HepG2 (cell line): ENCODE data around the gene ATP5MC2. TPM values are rescaled to one million over a fixed set of nuclear protein-coding genes. Genes with fewer than 3 reads are reported as not detected.

Experiments used
- ATAC-seq: fragments of 200-7000 bp; cut with Tn5 transposase; 3 replicates; pipeline ENCODE4 v1.9.1; 2020; ENCODE audit warnings: mild to moderate bottlenecking, moderate library complexity
- BruUV-seq: library from RNA; stranded (reverse); fragments of 400-500 nt; replicated peaks from 2 replicates; lab custom pipeline; 2021; lab: Mats Ljungman, UMichigan
- CTCF ChIA-PET: fragments of 300-600 bp; formaldehyde crosslinking; extraction: SDS; loops from one replicate; lab custom pipeline; 2021; ENCODE audit warnings: low total read pairs, inconsistent platforms, low intra/inter-chr PET ratio; lab: Yijun Ruan, JAX
- POLR2A ChIA-PET: fragments of 350-600 bp; sonication (Branson Sonifier 250); formaldehyde crosslinking; loops from one replicate; lab custom pipeline; 2020; ENCODE audit warnings: antibody characterized with exemption, inconsistent platforms; lab: Yijun Ruan, JAX
- DNase-seq: peaks from one replicate; pipeline ENCODE4 v3.0.0-alpha.2; 2015; ENCODE audit warnings: low spot score
- FAIRE-seq: peaks from 3 replicates; lab custom pipeline; 2011; peaks lifted over from hg19 to GRCh38; lab: Jason Lieb, UNC
- H2AFZ ChIP-seq: one replicate; pipeline ENCODE4 v1.6.1; 2011; ENCODE audit warnings: low read length, inconsistent platforms
- H3K27ac ChIP-seq: fragments of 300-600 bp; 3 replicates; pipeline ENCODE4 v1.8.0; 2011; ENCODE audit warnings: mixed run types, mild to moderate bottlenecking, mixed read lengths, low read length, inconsistent platforms; ENCODE audit not compliant: insufficient read depth; ENCODE audit errors: extremely low read length
- H3K27me3 ChIP-seq, 2 experiments: fragments of 200-600 bp in 1 of 2; 2 replicates in 1 of 2; 3 replicates in 1 of 2; pipeline versions ENCODE4 v1.6.0 to v1.8.0; 2011; ENCODE audit warnings: low read length in 2 of 2, mild to moderate bottlenecking in 2 of 2, moderate library complexity in 2 of 2, inconsistent platforms in 1 of 2; ENCODE audit not compliant: insufficient read depth in 2 of 2, control insufficient read depth in 1 of 2
- H3K36me3 ChIP-seq, 2 experiments: fragments of 200-600 bp in 1 of 2; replicated peaks in 1 of 2; 2 replicates in 1 of 2; 3 replicates in 1 of 2; pipeline versions ENCODE4 v1.5.1 to v1.8.0; 2011; ENCODE audit warnings: low read length in 2 of 2, inconsistent platforms in 1 of 2; ENCODE audit not compliant: insufficient read depth in 2 of 2, control insufficient read depth in 1 of 2
- H3K4me1 ChIP-seq: 2 replicates; pipeline ENCODE4 v1.5.1; 2012; ENCODE audit warnings: low read length, inconsistent platforms; ENCODE audit not compliant: insufficient read depth
- H3K4me2 ChIP-seq: 2 replicates; pipeline ENCODE4 v1.6.0; 2011; ENCODE audit warnings: low read depth, low read length, inconsistent platforms
- H3K4me3 ChIP-seq, 3 experiments: fragments of 200-600 bp in 1 of 3; sonication (generic), shearing (Covaris generic) in 1 of 3; replicated peaks in 1 of 3; 2 replicates each; pipeline ENCODE4 v1.5.1; 2011 to 2016; ENCODE audit warnings: low read length in 3 of 3, inconsistent platforms in 2 of 3, low read depth in 2 of 3, mild to moderate bottlenecking in 2 of 3, control low read depth in 1 of 3, mixed read lengths in 1 of 3; ENCODE audit not compliant: insufficient read depth in 1 of 3
- H3K79me2 ChIP-seq: one replicate; pipeline ENCODE4 v1.6.1; 2011; ENCODE audit warnings: low read length, inconsistent platforms; ENCODE audit not compliant: insufficient read depth
- H3K9ac ChIP-seq: 2 replicates; pipeline ENCODE4 v1.6.0; 2011; ENCODE audit warnings: mild to moderate bottlenecking, low read depth, low read length, inconsistent platforms; ENCODE audit not compliant: insufficient read depth
- H3K9me3 ChIP-seq: 2 replicates; pipeline ENCODE4 v1.5.1; 2012; ENCODE audit warnings: mild to moderate bottlenecking, low read length
- H4K20me1 ChIP-seq: 2 replicates; pipeline ENCODE4 v1.6.0; 2011; ENCODE audit warnings: inconsistent platforms, mild to moderate bottlenecking, low read length, moderate library complexity; ENCODE audit not compliant: insufficient read depth
- CCAR2 ChIP-seq: fragments of 200-400 bp; formaldehyde crosslinking; optimal IDR thresholded peaks from 2 replicates; pipeline ENCODE3; 2018; ENCODE audit warnings: low read depth, mild to moderate bottlenecking, low read length, moderate library complexity
- KMT2A ChIP-seq: sonication (generic); formaldehyde crosslinking; IDR thresholded peaks from 2 replicates; pipeline ENCODE4 v1.4.0; 2020; ENCODE audit warnings: missing genetic modification reagents
- NFIB ChIP-seq: sonication (generic); formaldehyde crosslinking; IDR thresholded peaks from 2 replicates; pipeline ENCODE4 v1.9.0; 2021; ENCODE audit warnings: missing genetic modification reagents, mild to moderate bottlenecking, borderline replicate concordance
- RAD21 ChIP-seq: fragments of 450-650 bp; formaldehyde crosslinking; IDR thresholded peaks from 2 replicates; pipeline ENCODE4 v1.5.0; 2020; ENCODE audit warnings: mild to moderate bottlenecking
- SNAPC2 ChIP-seq: sonication (generic); formaldehyde crosslinking; IDR thresholded peaks from 2 replicates; pipeline ENCODE4 v1.8.1; 2022; ENCODE audit warnings: mild to moderate bottlenecking, missing genetic modification reagents
- SRF ChIP-seq: IDR thresholded peaks from 2 replicates; pipeline ENCODE4 v1.6.1; 2011; ENCODE audit warnings: mild to moderate bottlenecking, low read depth, low read length, moderate library complexity
- ZBTB38 ChIP-seq: sonication (generic); formaldehyde crosslinking; IDR thresholded peaks from 2 replicates; pipeline ENCODE4 v1.5.1; 2020; ENCODE audit warnings: mild to moderate bottlenecking, missing genetic modification reagents
- WGBS: methylation state at CpG from one replicate; pipeline ENCODE4 v1.1.6; 2017; ENCODE audit warnings: low lambda C conversion rate; 5-methylcytosine and 5-hydroxymethylcytosine counted together
- in situ Hi-C: cut with HindIII; loops from 2 replicates; pipeline ENCODE4 v1.10.0; 2017; ENCODE audit warnings: low pct_unique_long_range_greater_than_20kb; ENCODE audit not compliant: extremely low pct_ligation_motif_present
- intact Hi-C: fragments of 100-400 bp; cut with micrococcal nuclease; formaldehyde crosslinking; loops from one replicate; pipeline ENCODE4 v1.10.0; 2022; ENCODE audit not compliant: unreplicated experiment
- polyA plus RNA-seq, 8 experiments: library from polyadenylated mRNA; depleted of rRNA in 3 of 8; stranded (reverse) in 7 of 8; unstranded in 1 of 8; fragments of >200 nt; fragmentation: Illumina TruSeq in 4 of 8; extraction: Trizol in 4 of 8; gene quantifications; 2 replicates each; pipeline versions ENCODE4 v1.2.1 to v1.2.3, GENCODE V29; 2011 to 2016; ENCODE audit warnings: low read depth in 4 of 8, missing spikeins in 1 of 8, mixed read lengths in 1 of 8; ENCODE audit not compliant: insufficient read depth in 1 of 8
- total RNA-seq, 5 experiments: library from RNA; depleted of rRNA; stranded (reverse); fragments of >200 nt; fragmentation: Illumina TruSeq; extraction: Trizol; gene quantifications; 2 replicates each; pipeline ENCODE4 v1.2.3, GENCODE V29; 2016; ENCODE audit warnings: low read depth in 1 of 5
- TF ChIP-seq, protein P1 (sequence below): sonication (generic); formaldehyde crosslinking; IDR thresholded peaks from 2 replicates; pipeline ENCODE4 v1.4.0; 2020; ENCODE audit warnings: missing genetic modification reagents, borderline replicate concordance
- TF ChIP-seq, protein P2 (sequence below): sonication (generic); formaldehyde crosslinking; IDR thresholded peaks from 2 replicates; pipeline ENCODE4 v1.8.1; 2023; ENCODE audit warnings: mild to moderate bottlenecking, missing genetic modification reagents
- TF ChIP-seq, protein P3 (sequence below): sonication (generic); formaldehyde crosslinking; IDR thresholded peaks from 2 replicates; pipeline ENCODE4 v1.8.1; 2023; ENCODE audit warnings: missing genetic modification reagents, mild to moderate bottlenecking, borderline replicate concordance
- TF ChIP-seq, protein P4 (sequence below): sonication (generic); formaldehyde crosslinking; IDR thresholded peaks from 2 replicates; pipeline ENCODE4 v1.4.0; 2020; ENCODE audit warnings: mild to moderate bottlenecking, low read depth, missing genetic modification reagents
- TF ChIP-seq, protein P5 (sequence below): sonication (generic); formaldehyde crosslinking; IDR thresholded peaks from 2 replicates; pipeline ENCODE4 v1.4.0; 2020; ENCODE audit warnings: low read depth, missing genetic modification reagents

The ATP5MC2 gene
- total and polyA plus RNA-seq, 2 of the 13 experiments (the other 11 are each of a cell fraction or from before 2014, with no cell fraction given): 230 to 257 TPM

DNA sequence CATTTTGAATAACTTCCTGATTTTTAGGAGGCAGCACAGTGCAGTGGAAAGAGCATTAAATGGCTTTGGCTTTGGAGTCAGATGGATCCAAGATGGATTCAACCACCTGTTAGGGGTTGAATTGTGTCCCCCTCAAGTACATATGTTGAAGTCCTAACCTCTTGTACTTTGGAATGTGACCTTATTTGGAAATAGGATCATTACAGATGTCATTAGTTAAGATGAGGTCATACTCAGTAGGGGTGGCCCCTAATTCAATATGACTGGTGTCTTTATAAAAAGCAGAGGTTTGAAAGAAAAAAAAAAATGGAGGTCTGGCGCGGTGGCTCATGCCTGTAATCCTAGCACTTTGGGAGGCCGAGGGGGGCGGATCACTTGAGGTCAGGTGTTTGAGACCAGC, 18.8 kb downstream of the ATP5MC2 start:
- Histone ChIP-seq H3K36me3 (no peaks in the 10 kb centered on the region), H2AFZ (no peak overlapping the region), H3K4me1 (peaks cover 52% of the 10 kb centered on the region), H3K4me2 (no peak overlapping the region), H3K9ac (no peak overlapping the region), H3K79me2 (no peaks in the 10 kb centered on the region), H3K27ac (no peak overlapping the region), H3K4me3 (no peak overlapping the region), H4K20me1 (no peaks in the 10 kb centered on the region), H3K27me3 (no peaks in the 10 kb centered on the region), H3K9me3 (no peaks in the 10 kb centered on the region)
- ChIA-PET POLR2A (interaction anchor here (1.5 to 4.2 kb wide), 2 partner anchors 19 kb away, joined by 6 to 61 read pairs; partner anchors contain the start of gene ATP5MC2), CTCF (no interaction called here)
- FAIRE-seq (no peak), ATAC-seq (no peak), DNase-seq (peak; percentile 28)
- in situ Hi-C loops (no loop called here), intact Hi-C loops (loop anchor here (5.0 kb wide), 2 partner anchors 35 to 115 kb away; no protein-coding TSS in a partner anchor)
- WGBS: 94% methylated on average over 4 of the region's 4 CpGs
- BruUV-seq: no TSS peak
- no peak for TF ChIP-seq KMT2A (CRISPR knock-in tag)
- TF ChIP-seq SNAPC2 (CRISPR knock-in tag): no peak
- TF ChIP-seq, protein P1, sequence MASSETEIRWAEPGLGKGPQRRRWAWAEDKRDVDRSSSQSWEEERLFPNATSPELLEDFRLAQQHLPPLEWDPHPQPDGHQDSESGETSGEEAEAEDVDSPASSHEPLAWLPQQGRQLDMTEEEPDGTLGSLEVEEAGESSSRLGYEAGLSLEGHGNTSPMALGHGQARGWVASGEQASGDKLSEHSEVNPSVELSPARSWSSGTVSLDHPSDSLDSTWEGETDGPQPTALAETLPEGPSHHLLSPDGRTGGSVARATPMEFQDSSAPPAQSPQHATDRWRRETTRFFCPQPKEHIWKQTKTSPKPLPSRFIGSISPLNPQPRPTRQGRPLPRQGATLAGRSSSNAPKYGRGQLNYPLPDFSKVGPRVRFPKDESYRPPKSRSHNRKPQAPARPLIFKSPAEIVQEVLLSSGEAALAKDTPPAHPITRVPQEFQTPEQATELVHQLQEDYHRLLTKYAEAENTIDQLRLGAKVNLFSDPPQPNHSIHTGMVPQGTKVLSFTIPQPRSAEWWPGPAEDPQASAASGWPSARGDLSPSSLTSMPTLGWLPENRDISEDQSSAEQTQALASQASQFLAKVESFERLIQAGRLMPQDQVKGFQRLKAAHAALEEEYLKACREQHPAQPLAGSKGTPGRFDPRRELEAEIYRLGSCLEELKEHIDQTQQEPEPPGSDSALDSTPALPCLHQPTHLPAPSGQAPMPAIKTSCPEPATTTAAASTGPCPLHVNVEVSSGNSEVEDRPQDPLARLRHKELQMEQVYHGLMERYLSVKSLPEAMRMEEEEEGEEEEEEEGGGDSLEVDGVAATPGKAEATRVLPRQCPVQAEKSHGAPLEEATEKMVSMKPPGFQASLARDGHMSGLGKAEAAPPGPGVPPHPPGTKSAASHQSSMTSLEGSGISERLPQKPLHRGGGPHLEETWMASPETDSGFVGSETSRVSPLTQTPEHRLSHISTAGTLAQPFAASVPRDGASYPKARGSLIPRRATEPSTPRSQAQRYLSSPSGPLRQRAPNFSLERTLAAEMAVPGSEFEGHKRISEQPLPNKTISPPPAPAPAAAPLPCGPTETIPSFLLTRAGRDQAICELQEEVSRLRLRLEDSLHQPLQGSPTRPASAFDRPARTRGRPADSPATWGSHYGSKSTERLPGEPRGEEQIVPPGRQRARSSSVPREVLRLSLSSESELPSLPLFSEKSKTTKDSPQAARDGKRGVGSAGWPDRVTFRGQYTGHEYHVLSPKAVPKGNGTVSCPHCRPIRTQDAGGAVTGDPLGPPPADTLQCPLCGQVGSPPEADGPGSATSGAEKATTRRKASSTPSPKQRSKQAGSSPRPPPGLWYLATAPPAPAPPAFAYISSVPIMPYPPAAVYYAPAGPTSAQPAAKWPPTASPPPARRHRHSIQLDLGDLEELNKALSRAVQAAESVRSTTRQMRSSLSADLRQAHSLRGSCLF (CRISPR knock-in tag): no peak
- no peak for TF ChIP-seq NFIB (CRISPR knock-in tag)
- no peak for TF ChIP-seq ZBTB38
- TF ChIP-seq, protein P2, sequence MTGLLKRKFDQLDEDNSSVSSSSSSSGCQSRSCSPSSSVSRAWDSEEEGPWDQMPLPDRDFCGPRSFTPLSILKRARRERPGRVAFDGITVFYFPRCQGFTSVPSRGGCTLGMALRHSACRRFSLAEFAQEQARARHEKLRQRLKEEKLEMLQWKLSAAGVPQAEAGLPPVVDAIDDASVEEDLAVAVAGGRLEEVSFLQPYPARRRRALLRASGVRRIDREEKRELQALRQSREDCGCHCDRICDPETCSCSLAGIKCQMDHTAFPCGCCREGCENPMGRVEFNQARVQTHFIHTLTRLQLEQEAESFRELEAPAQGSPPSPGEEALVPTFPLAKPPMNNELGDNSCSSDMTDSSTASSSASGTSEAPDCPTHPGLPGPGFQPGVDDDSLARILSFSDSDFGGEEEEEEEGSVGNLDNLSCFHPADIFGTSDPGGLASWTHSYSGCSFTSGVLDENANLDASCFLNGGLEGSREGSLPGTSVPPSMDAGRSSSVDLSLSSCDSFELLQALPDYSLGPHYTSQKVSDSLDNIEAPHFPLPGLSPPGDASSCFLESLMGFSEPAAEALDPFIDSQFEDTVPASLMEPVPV: no peak
- 0 out of 2 replicates have a peak, but pooled peaks have one; percentile 37 for TF ChIP-seq SRF
- no peak for TF ChIP-seq RAD21 (CRISPR knock-in tag)
- no peak for TF ChIP-seq CCAR2
- TF ChIP-seq, protein P3, sequence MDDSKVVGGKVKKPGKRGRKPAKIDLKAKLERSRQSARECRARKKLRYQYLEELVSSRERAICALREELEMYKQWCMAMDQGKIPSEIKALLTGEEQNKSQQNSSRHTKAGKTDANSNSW: no peak
- TF ChIP-seq, protein P4, sequence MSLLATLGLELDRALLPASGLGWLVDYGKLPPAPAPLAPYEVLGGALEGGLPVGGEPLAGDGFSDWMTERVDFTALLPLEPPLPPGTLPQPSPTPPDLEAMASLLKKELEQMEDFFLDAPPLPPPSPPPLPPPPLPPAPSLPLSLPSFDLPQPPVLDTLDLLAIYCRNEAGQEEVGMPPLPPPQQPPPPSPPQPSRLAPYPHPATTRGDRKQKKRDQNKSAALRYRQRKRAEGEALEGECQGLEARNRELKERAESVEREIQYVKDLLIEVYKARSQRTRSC (CRISPR knock-in tag): no peak
- TF ChIP-seq, protein P5, sequence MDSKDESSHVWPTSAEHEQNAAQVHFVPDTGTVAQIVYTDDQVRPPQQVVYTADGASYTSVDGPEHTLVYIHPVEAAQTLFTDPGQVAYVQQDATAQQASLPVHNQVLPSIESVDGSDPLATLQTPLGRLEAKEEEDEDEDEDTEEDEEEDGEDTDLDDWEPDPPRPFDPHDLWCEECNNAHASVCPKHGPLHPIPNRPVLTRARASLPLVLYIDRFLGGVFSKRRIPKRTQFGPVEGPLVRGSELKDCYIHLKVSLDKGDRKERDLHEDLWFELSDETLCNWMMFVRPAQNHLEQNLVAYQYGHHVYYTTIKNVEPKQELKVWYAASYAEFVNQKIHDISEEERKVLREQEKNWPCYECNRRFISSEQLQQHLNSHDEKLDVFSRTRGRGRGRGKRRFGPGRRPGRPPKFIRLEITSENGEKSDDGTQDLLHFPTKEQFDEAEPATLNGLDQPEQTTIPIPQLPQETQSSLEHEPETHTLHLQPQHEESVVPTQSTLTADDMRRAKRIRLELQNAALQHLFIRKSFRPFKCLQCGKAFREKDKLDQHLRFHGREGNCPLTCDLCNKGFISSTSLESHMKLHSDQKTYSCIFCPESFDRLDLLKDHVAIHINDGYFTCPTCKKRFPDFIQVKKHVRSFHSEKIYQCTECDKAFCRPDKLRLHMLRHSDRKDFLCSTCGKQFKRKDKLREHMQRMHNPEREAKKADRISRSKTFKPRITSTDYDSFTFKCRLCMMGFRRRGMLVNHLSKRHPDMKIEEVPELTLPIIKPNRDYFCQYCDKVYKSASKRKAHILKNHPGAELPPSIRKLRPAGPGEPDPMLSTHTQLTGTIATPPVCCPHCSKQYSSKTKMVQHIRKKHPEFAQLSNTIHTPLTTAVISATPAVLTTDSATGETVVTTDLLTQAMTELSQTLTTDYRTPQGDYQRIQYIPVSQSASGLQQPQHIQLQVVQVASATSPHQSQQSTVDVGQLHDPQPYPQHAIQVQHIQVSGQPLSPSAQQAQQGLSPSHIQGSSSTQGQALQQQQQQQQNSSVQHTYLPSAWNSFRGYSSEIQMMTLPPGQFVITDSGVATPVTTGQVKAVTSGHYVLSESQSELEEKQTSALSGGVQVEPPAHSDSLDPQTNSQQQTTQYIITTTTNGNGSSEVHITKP (CRISPR knock-in tag): peak; percentile 61; the same call in 1 of the 2 replicates
